Neural cell (in vitro differentiated cells): Measurements from ENCODE around the gene ERC2.

Experiments
- SMC3 ChIP-seq: fragments of 450-650 bp; conservative IDR thresholded peaks from 2 replicates; pipeline ENCODE4 v1.6.1; 2014; ENCODE audit warnings: antibody characterized with exemption, mild to moderate bottlenecking, moderate library complexity; ENCODE audit not compliant: poor library complexity
- TF ChIP-seq, protein P1 (sequence below): fragments of 450-650 bp; IDR thresholded peaks from 2 replicates; pipeline ENCODE4 v1.5.1; 2014; ENCODE audit warnings: antibody characterized with exemption, mild to moderate bottlenecking, moderate library complexity; ENCODE audit not compliant: poor library complexity, severe bottlenecking

DNA sequence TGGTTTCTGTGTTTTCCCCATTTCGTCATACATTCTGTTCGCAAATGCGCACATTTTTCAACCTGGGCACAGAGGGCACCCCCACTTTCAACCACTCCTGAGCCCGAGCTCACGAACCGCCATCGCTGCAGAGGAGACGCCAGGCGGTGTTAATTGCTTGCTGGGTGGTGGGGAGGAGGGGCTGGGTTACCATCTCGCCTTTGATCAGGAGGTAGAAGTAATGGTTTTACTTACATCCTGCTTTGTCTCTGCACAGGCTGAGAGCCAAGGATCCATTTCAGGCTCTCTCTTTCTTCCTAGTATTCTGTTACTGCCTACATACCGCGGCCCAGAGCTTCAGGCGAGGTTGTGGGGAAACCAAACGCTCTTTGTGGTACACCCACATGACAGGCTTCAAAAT lies 803.9 kb downstream of the ERC2 start:
- TF ChIP-seq SMC3 = no peak
- TF ChIP-seq, protein P1, sequence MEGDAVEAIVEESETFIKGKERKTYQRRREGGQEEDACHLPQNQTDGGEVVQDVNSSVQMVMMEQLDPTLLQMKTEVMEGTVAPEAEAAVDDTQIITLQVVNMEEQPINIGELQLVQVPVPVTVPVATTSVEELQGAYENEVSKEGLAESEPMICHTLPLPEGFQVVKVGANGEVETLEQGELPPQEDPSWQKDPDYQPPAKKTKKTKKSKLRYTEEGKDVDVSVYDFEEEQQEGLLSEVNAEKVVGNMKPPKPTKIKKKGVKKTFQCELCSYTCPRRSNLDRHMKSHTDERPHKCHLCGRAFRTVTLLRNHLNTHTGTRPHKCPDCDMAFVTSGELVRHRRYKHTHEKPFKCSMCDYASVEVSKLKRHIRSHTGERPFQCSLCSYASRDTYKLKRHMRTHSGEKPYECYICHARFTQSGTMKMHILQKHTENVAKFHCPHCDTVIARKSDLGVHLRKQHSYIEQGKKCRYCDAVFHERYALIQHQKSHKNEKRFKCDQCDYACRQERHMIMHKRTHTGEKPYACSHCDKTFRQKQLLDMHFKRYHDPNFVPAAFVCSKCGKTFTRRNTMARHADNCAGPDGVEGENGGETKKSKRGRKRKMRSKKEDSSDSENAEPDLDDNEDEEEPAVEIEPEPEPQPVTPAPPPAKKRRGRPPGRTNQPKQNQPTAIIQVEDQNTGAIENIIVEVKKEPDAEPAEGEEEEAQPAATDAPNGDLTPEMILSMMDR = no peak
